IMR-90 (cell line): ENCODE measurements around the gene FOXN3. TPM values are rescaled to one million over a fixed set of nuclear protein-coding genes. Genes with fewer than 3 reads are reported as not detected.

Experiments
- ATAC-seq: fragments of 200-7000 bp; cut with Tn5 transposase; 2 replicates; pipeline ENCODE4 v1.9.1; 2020; ENCODE audit warnings: low read depth, mild to moderate bottlenecking, moderate library complexity
- BruUV-seq: library from RNA; stranded (reverse); fragments of 400-500 nt; replicated peaks from 2 replicates; lab custom pipeline; 2021; lab: Mats Ljungman, UMichigan
- CTCF ChIA-PET: fragments of 300-600 bp; formaldehyde crosslinking; extraction: SDS; loops from one replicate; lab custom pipeline; 2021; ENCODE audit warnings: antibody characterized with exemption; lab: Yijun Ruan, JAX
- POLR2A ChIA-PET: fragments of 300-600 bp; sonication (Branson Sonifier 250); formaldehyde crosslinking; loops from one replicate; lab custom pipeline; 2022; ENCODE audit warnings: antibody characterized with exemption; ENCODE audit not compliant: unreplicated experiment; lab: Charles Lee
- DNase-seq: peaks from one replicate; pipeline ENCODE4 v3.0.0; 2013
- H2AFZ ChIP-seq: replicated peaks from 2 replicates; pipeline ENCODE3; 2013; ENCODE audit warnings: low read length, mild to moderate bottlenecking; ENCODE audit not compliant: poor library complexity
- H2AK5ac ChIP-seq: 2 replicates; pipeline ENCODE4 v1.6.1; 2013; ENCODE audit warnings: low read depth, low read length, inconsistent platforms
- H2AK9ac ChIP-seq: replicated peaks from 2 replicates; pipeline ENCODE3; 2013; ENCODE audit warnings: mild to moderate bottlenecking, low read depth, low read length, moderate library complexity; ENCODE audit not compliant: poor library complexity
- H2BK120ac ChIP-seq: 2 replicates; pipeline ENCODE4 v1.6.1; 2013; ENCODE audit warnings: low read depth, low read length, inconsistent platforms
- H2BK15ac ChIP-seq: 3 replicates; pipeline ENCODE4 v1.6.1; 2013; ENCODE audit warnings: low read depth, low read length, inconsistent platforms
- H2BK20ac ChIP-seq: 2 replicates; pipeline ENCODE4 v1.6.1; 2013; ENCODE audit warnings: low read depth, mild to moderate bottlenecking, inconsistent platforms, low read length, moderate library complexity
- H2BK5ac ChIP-seq: 2 replicates; pipeline ENCODE4 v1.6.1; 2013; ENCODE audit warnings: mild to moderate bottlenecking, low read depth, low read length, inconsistent platforms; ENCODE audit not compliant: poor library complexity, severe bottlenecking
- H3K14ac ChIP-seq: replicated peaks from 2 replicates; pipeline ENCODE4 v1.6.1; 2013; ENCODE audit warnings: low read depth, low read length, inconsistent platforms
- H3K18ac ChIP-seq: 2 replicates; pipeline ENCODE4 v1.6.1; 2013; ENCODE audit warnings: low read depth, low read length, control low read depth
- H3K23ac ChIP-seq: 2 replicates; pipeline ENCODE4 v1.6.1; 2013; ENCODE audit warnings: low read depth, low read length, inconsistent platforms
- H3K27ac ChIP-seq: 2 replicates; pipeline ENCODE4 v1.5.1; 2013; ENCODE audit warnings: mild to moderate bottlenecking, control low read depth, low read length; ENCODE audit not compliant: insufficient read depth
- H3K27me3 ChIP-seq: 2 replicates; pipeline ENCODE4 v1.6.1; 2013; ENCODE audit warnings: low read length; ENCODE audit not compliant: control insufficient read depth, insufficient read depth
- H3K36me3 ChIP-seq: 2 replicates; pipeline ENCODE4 v1.6.1; 2013; ENCODE audit warnings: low read length, mixed read lengths; ENCODE audit not compliant: control insufficient read depth, insufficient read depth
- H3K4ac ChIP-seq: 2 replicates; pipeline ENCODE4 v1.6.1; 2013; ENCODE audit warnings: low read depth, low read length, inconsistent platforms
- H3K4me1 ChIP-seq: 2 replicates; pipeline ENCODE4 v1.6.1; 2013; ENCODE audit warnings: low read length, mixed read lengths; ENCODE audit not compliant: control insufficient read depth, insufficient read depth
- H3K4me2 ChIP-seq: 2 replicates; pipeline ENCODE4 v1.6.1; 2013; ENCODE audit warnings: low read depth, mild to moderate bottlenecking, control low read depth, low read length, moderate library complexity
- H3K4me3 ChIP-seq: 2 replicates; pipeline ENCODE4 v1.5.1; 2013; ENCODE audit warnings: low read depth, mild to moderate bottlenecking, control low read depth, low read length, moderate library complexity; ENCODE audit not compliant: insufficient read depth
- H3K56ac ChIP-seq: 2 replicates; pipeline ENCODE4 v1.6.1; 2013; ENCODE audit warnings: low read length, inconsistent platforms; ENCODE audit not compliant: insufficient read depth; ENCODE audit errors: extremely low read depth
- H3K79me1 ChIP-seq, 2 experiments: 2 replicates each; pipeline ENCODE4 v1.6.1; 2013; ENCODE audit warnings: low read length in 2 of 2, inconsistent platforms in 1 of 2, low read depth in 1 of 2
- H3K9ac ChIP-seq: 2 replicates; pipeline ENCODE4 v1.6.1; 2013; ENCODE audit warnings: low read depth, low read length, control low read depth
- H3K9me1 ChIP-seq: 2 replicates; pipeline ENCODE4 v1.6.1; 2013; ENCODE audit warnings: low read length, inconsistent platforms; ENCODE audit not compliant: insufficient read depth
- H3K9me3 ChIP-seq: 2 replicates; pipeline ENCODE4 v1.6.1; 2013; ENCODE audit warnings: low read length; ENCODE audit not compliant: control insufficient read depth, insufficient read depth
- H4K20me1 ChIP-seq: 2 replicates; pipeline ENCODE4 v1.6.1; 2013; ENCODE audit warnings: low read length, inconsistent platforms; ENCODE audit not compliant: insufficient read depth
- H4K5ac ChIP-seq: 2 replicates; pipeline ENCODE4 v1.6.1; 2013; ENCODE audit warnings: mild to moderate bottlenecking, low read depth, low read length, control low read depth
- H4K8ac ChIP-seq, 2 experiments: 2 replicates each; pipeline ENCODE4 v1.6.1; 2013; ENCODE audit warnings: low read depth in 2 of 2, low read length in 2 of 2, control low read depth in 1 of 2, inconsistent platforms in 1 of 2
- H4K91ac ChIP-seq: 2 replicates; pipeline ENCODE4 v1.6.1; 2013; ENCODE audit warnings: low read depth, low read length, inconsistent platforms; ENCODE audit not compliant: insufficient read depth
- BHLHE40 ChIP-seq: fragments of 150-350 bp; IDR thresholded peaks from 2 replicates; pipeline ENCODE4 v1.6.1; 2016; ENCODE audit warnings: mild to moderate bottlenecking, low read depth, low read length
- CEBPB ChIP-seq: IDR thresholded peaks from 2 replicates; pipeline ENCODE4 v1.6.1; 2012; ENCODE audit warnings: low read depth, low read length, improper control_type of control experiment
- CHD1 ChIP-seq: IDR thresholded peaks from 2 replicates; pipeline ENCODE4 v1.6.1; 2012; ENCODE audit warnings: low read depth, low read length, improper control_type of control experiment
- FOS ChIP-seq: fragments of 150-350 bp; IDR thresholded peaks from 2 replicates; pipeline ENCODE4 v1.6.1; 2016; ENCODE audit warnings: low read depth, low read length
- MAFK ChIP-seq: IDR thresholded peaks from 2 replicates; pipeline ENCODE4 v1.6.1; 2012; ENCODE audit warnings: low read depth, low read length, improper control_type of control experiment
- MAZ ChIP-seq: IDR thresholded peaks from 2 replicates; pipeline ENCODE4 v1.6.1; 2012; ENCODE audit warnings: low read depth, mild to moderate bottlenecking, low read length, improper control_type of control experiment, moderate library complexity, borderline replicate concordance
- MXI1 ChIP-seq: IDR thresholded peaks from 2 replicates; pipeline ENCODE4 v1.6.1; 2012; ENCODE audit warnings: low read depth, mild to moderate bottlenecking, low read length, moderate library complexity, borderline replicate concordance
- NFE2L2 ChIP-seq: fragments of 150-350 bp; IDR thresholded peaks from 2 replicates; pipeline ENCODE4 v1.6.1; 2016; ENCODE audit warnings: low read depth, mild to moderate bottlenecking, low read length
- POLR2A ChIP-seq: IDR thresholded peaks from 2 replicates; pipeline ENCODE4 v1.6.1; 2012; ENCODE audit warnings: mild to moderate bottlenecking, low read depth, low read length
- RAD21 ChIP-seq: IDR thresholded peaks from 2 replicates; pipeline ENCODE4 v1.6.1; 2012; ENCODE audit warnings: low read length, improper control_type of control experiment
- RCOR1 ChIP-seq: IDR thresholded peaks from 2 replicates; pipeline ENCODE4 v1.6.1; 2012; ENCODE audit warnings: mild to moderate bottlenecking, low read length, improper control_type of control experiment; ENCODE audit not compliant: insufficient replicate concordance
- RFX5 ChIP-seq: IDR thresholded peaks from 2 replicates; pipeline ENCODE4 v1.8.0; 2012; ENCODE audit warnings: low read depth, mild to moderate bottlenecking, low read length, moderate library complexity
- SMC3 ChIP-seq: fragments of 150-350 bp; IDR thresholded peaks from 2 replicates; pipeline ENCODE4 v1.6.1; 2016; ENCODE audit warnings: low read depth, mild to moderate bottlenecking, antibody characterized with exemption, low read length, moderate library complexity
- WGBS, 2 experiments: methylation state at CpG; one replicate each; pipeline versions ENCODE4 v1.1.5 to v1.1.7; 2013; ENCODE audit warnings: missing lambda C conversion rate in 2 of 2; ENCODE audit not compliant: insufficient read length in 1 of 2; ENCODE audit errors: extremely low coverage in 2 of 2; 5-methylcytosine and 5-hydroxymethylcytosine counted together
- dilution Hi-C: fragments of 300-500 bp; cut with HindIII; formaldehyde crosslinking; loops from one replicate; pipeline ENCODE4 v1.14.3; 2018; ENCODE audit warnings: low sequenced_read_pairs; ENCODE audit not compliant: unreplicated experiment
- in situ Hi-C: fragments of 300-500 bp; cut with MboI; formaldehyde crosslinking; loops from 3 replicates; pipeline ENCODE4 v1.14.3; 2019; ENCODE audit warnings: low sequenced_read_pairs, inconsistent platforms, mixed read lengths
- intact Hi-C: fragments of 100-400 bp; cut with micrococcal nuclease; formaldehyde crosslinking; loops from 2 replicates; pipeline ENCODE4 v1.10.0; 2022
- polyA plus RNA-seq, 3 experiments: library from polyadenylated mRNA; depleted of rRNA; stranded (reverse); fragments of >200 nt; gene quantifications; 2 replicates each; pipeline ENCODE4 v1.2.3, GENCODE V29; 2012; ENCODE audit warnings: low replicate concordance in 1 of 3
- total RNA-seq: library from RNA; depleted of rRNA; stranded (reverse); fragments of >200 nt; gene quantifications from 2 replicates; pipeline ENCODE4 v1.2.3, GENCODE V29; 2012
- TF ChIP-seq, protein P1 (sequence below): fragments of 150-350 bp; IDR thresholded peaks from 2 replicates; pipeline ENCODE4 v1.6.1; 2016; ENCODE audit warnings: low read depth, mild to moderate bottlenecking, low read length, moderate library complexity, borderline replicate concordance
- TF ChIP-seq, protein P2 (sequence below): fragments of 150-350 bp; IDR thresholded peaks from 2 replicates; pipeline ENCODE4 v1.6.1; 2017; ENCODE audit warnings: mild to moderate bottlenecking, antibody characterized with exemption, low read length, low read depth
- TF ChIP-seq, protein P3 (sequence below): conservative IDR thresholded peaks from 2 replicates; pipeline ENCODE4 v1.5.1; 2012; ENCODE audit warnings: mild to moderate bottlenecking, low read depth, low read length, improper control_type of control experiment

The FOXN3 gene
- total and polyA plus RNA-seq, 2 of the 4 experiments (the other 2 are of a cell fraction): 22.6 to 33.7 TPM

GRCh38 chr14:89201645-89202044, 215.4 kb downstream of the FOXN3 start:
- H4K5ac ChIP-seq: no peak overlapping the region
- H3K36me3 ChIP-seq: peaks cover 6% of the 10 kb centered on the region
- H3K4ac ChIP-seq: no peak overlapping the region
- ATAC-seq (no peak), DNase-seq (no peak)
- WGBS, 2 experiments: 100% methylated on average over 1 of the region's 4 CpGs; no CpG with 5 or more reads in 1 of the 2 experiments
- TF ChIP-seq RFX5 (no peak), CHD1 (no peak), MXI1 (no peak), FOS (no peak), NFE2L2 (no peak), BHLHE40 (no peak), RAD21 (no peak), MAZ (no peak), MAFK (no peak), SMC3 (no peak), RCOR1 (no peak), CEBPB (no peak), POLR2A (no peak)
- TF ChIP-seq, protein P1, sequence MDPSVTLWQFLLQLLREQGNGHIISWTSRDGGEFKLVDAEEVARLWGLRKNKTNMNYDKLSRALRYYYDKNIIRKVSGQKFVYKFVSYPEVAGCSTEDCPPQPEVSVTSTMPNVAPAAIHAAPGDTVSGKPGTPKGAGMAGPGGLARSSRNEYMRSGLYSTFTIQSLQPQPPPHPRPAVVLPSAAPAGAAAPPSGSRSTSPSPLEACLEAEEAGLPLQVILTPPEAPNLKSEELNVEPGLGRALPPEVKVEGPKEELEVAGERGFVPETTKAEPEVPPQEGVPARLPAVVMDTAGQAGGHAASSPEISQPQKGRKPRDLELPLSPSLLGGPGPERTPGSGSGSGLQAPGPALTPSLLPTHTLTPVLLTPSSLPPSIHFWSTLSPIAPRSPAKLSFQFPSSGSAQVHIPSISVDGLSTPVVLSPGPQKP: no peak
- TF ChIP-seq, protein P2, sequence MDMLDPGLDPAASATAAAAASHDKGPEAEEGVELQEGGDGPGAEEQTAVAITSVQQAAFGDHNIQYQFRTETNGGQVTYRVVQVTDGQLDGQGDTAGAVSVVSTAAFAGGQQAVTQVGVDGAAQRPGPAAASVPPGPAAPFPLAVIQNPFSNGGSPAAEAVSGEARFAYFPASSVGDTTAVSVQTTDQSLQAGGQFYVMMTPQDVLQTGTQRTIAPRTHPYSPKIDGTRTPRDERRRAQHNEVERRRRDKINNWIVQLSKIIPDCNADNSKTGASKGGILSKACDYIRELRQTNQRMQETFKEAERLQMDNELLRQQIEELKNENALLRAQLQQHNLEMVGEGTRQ: no peak
- TF ChIP-seq, protein P3, sequence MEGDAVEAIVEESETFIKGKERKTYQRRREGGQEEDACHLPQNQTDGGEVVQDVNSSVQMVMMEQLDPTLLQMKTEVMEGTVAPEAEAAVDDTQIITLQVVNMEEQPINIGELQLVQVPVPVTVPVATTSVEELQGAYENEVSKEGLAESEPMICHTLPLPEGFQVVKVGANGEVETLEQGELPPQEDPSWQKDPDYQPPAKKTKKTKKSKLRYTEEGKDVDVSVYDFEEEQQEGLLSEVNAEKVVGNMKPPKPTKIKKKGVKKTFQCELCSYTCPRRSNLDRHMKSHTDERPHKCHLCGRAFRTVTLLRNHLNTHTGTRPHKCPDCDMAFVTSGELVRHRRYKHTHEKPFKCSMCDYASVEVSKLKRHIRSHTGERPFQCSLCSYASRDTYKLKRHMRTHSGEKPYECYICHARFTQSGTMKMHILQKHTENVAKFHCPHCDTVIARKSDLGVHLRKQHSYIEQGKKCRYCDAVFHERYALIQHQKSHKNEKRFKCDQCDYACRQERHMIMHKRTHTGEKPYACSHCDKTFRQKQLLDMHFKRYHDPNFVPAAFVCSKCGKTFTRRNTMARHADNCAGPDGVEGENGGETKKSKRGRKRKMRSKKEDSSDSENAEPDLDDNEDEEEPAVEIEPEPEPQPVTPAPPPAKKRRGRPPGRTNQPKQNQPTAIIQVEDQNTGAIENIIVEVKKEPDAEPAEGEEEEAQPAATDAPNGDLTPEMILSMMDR: no peak
- no peak overlapping the region for H2BK15ac ChIP-seq
- no peak overlapping the region for H3K4me3 ChIP-seq
- no peak overlapping the region for H3K14ac ChIP-seq
- no TSS peak for BruUV-seq
- dilution Hi-C loops: no loop called here
- H4K91ac ChIP-seq: no peak overlapping the region
- H4K8ac ChIP-seq: no peak overlapping the region
- H2AK9ac ChIP-seq: no peak overlapping the region
- H2BK5ac ChIP-seq: no peak overlapping the region
- H2BK20ac ChIP-seq: no peak overlapping the region
- no peak overlapping the region for H3K9ac ChIP-seq
- peaks cover 32 to 73% of the 10 kb centered on the region in 2 experiments for H3K79me1 ChIP-seq
- H3K9me1 ChIP-seq: peaks cover 13% of the 10 kb centered on the region
- no peak overlapping the region for H2BK120ac ChIP-seq
- peaks cover 20% of the 10 kb centered on the region for H4K20me1 ChIP-seq
- H3K4me1 ChIP-seq: 0 out of 2 replicates have a peak, but pooled peaks cover 2% of the 10 kb centered on the region
- H3K56ac ChIP-seq: no peak overlapping the region
- H3K18ac ChIP-seq: no peak overlapping the region
- H3K27me3 ChIP-seq: no peaks in the 10 kb centered on the region
- no peak overlapping the region for H3K27ac ChIP-seq
- H3K4me2 ChIP-seq: no peak overlapping the region
- POLR2A ChIA-PET: no interaction called here
- no peak overlapping the region for H3K23ac ChIP-seq
- in situ Hi-C loops: no loop called here
- H2AK5ac ChIP-seq: no peak overlapping the region
- no peak overlapping the region for H2AFZ ChIP-seq
- intact Hi-C loops: no loop called here
- CTCF ChIA-PET: no interaction called here
- H3K9me3 ChIP-seq: no peaks in the 10 kb centered on the region
